Measurements from ENCODE around the gene KLF13.

The KLF13 gene

DNA sequence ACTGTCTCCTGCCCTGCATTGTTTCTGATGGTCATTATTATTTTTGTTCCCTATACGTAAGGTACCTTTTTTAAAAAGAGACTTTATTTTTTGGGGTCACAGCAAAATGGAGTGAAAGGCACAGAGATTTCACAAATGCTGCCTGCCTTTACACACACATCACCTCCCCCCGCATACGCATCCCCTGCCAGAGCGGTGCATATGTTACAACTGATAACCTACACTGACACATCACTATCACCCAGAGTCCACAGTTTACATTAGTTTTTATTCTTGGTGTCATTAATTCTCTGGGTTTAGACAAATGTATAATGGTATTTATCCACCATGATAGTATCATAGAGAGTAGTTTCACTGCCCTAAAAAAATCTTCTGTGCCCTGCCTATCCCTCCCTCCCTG lies 43.6 kb upstream of the KLF13 start:
- no peak overlapping the region for H3K27ac ChIP-seq
- no peak overlapping the region for H3K4me2 ChIP-seq
- TF ChIP-seq Cebpa-rat (IDR thresholded peaks at IDR 0.05): no peak
- H3K36me3 ChIP-seq: no peaks in the 10 kb centered on the region
- H4K20me1 ChIP-seq: no peaks in the 10 kb centered on the region
- peaks cover 8 to 18% (median 13%) of the 10 kb centered on the region in 11 experiments for H3K9me3 ChIP-seq (replicated peaks in 1 of 11)
- peaks cover 14 to 27% (median 23%) of the 10 kb centered on the region in 10 experiments for H3K4me1 ChIP-seq
- H3K27me3 ChIP-seq: no peaks in the 10 kb centered on the region
- no peak overlapping the region for H3K9ac ChIP-seq
- H3K4me3 ChIP-seq: no peak overlapping the region

DNA sequence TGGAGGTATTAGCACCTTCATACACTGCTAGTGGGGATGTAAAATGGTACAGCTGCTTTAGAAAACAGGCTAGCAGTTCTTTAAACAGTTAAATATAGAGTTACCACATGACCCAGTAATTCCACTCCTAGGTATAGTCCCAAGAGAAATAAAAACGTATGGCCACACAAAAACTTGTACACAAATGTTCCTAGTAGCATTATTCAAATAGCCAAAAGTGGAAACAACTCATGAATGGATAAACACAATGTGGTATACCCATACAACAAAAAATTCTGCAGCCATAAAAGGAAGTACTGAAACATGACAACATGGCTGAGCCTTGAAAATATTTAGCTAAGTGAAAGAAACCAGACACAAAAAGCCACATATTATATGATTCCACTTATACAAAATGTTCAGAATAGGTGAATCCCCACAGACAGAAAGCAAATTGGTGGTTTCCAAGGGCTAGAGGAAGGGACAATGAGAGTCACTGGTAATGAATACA lies 40.8 kb upstream of the KLF13 start:
- TF ChIP-seq Cebpa-rat (IDR thresholded peaks at IDR 0.05): no peak
- H3K4me3 ChIP-seq: no peak overlapping the region
- no peaks in the 10 kb centered on the region for H4K20me1 ChIP-seq
- no peaks in the 10 kb centered on the region for H3K27me3 ChIP-seq
- no peaks in the 10 kb centered on the region for H3K36me3 ChIP-seq
- peaks cover 0 to 6% (median under 1%) of the 10 kb centered on the region in 10 experiments; a peak in 6 of 20 replicates for H3K4me1 ChIP-seq
- no peak overlapping the region for H3K4me2 ChIP-seq
- peaks cover 14 to 27% (median 20%) of the 10 kb centered on the region in 11 experiments for H3K9me3 ChIP-seq (replicated peaks in 1 of 11)
- H3K9ac ChIP-seq: no peak overlapping the region
- no peak overlapping the region for H3K27ac ChIP-seq

DNA sequence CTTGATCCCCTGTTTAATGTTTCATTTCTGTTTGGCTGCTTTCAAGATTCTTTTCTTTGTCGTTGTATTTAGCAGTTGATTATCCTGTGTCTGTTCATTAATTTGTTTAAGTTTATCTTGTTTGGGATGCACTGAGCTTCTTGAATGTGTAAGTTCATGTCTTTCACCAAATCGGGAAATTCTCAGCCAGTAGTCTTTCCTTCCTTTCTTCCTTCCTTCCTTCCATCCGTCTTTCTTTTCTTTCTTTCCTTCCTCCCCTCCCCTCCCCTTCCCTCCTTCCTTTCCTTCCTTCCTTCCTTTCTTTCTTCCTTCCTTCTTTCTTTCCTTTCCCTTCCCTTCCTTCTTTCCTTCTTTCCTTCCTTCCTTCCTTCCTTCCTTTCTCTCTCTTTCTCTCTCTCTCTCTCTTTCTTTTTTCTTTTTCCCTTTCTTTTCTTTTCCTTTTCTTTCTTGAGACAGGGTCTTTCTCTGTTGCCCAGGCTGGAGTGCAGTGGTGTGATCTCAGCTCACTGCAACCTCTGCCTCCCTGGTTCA lies 35.5 kb upstream of the KLF13 start:
- TF ChIP-seq Cebpa-rat (IDR thresholded peaks at IDR 0.05): no peak
- Histone ChIP-seq H4K20me1 (no peaks in the 10 kb centered on the region), H3K9me3 (replicated peaks in 1 of 11) (peaks cover 15 to 30% (median 20%) of the 10 kb centered on the region in 11 experiments), H3K4me3 (no peak overlapping the region), H3K36me3 (no peaks in the 10 kb centered on the region), H3K27ac (no peak overlapping the region), H3K9ac (no peak overlapping the region), H3K27me3 (no peaks in the 10 kb centered on the region), H3K4me1 (no peaks in the 10 kb centered on the region), H3K4me2 (no peak overlapping the region)

GRCh38 chr15:31292391-31293015 lies 34.1 kb upstream of the KLF13 start:
- H3K4me1 ChIP-seq: peaks cover 0 to 11% (median 9%) of the 10 kb centered on the region in 10 experiments; a peak in 12 of 20 replicates
- no peak overlapping the region for H3K4me3 ChIP-seq
- H3K4me2 ChIP-seq: no peak overlapping the region
- no peak for TF ChIP-seq Cebpa-rat (IDR thresholded peaks at IDR 0.05)
- no peaks in the 10 kb centered on the region for H3K27me3 ChIP-seq
- H3K9ac ChIP-seq: no peak overlapping the region
- no peaks in the 10 kb centered on the region for H3K36me3 ChIP-seq
- no peak overlapping the region for H3K27ac ChIP-seq
- no peaks in the 10 kb centered on the region for H4K20me1 ChIP-seq
- H3K9me3 ChIP-seq (replicated peaks in 1 of 11): peaks cover 12 to 26% (median 17%) of the 10 kb centered on the region in 11 experiments

- Histone ChIP-seq H3K9ac (no peak overlapping the region), H3K9me3 (replicated peaks in 1 of 11) (peaks cover under 1 to 15% (median 7%) of the 10 kb centered on the region in 11 experiments; a peak in 13 of 22 replicates), H3K36me3 (no peaks in the 10 kb centered on the region), H3K4me3 (no peak overlapping the region), H3K27me3 (no peaks in the 10 kb centered on the region), H3K27ac (no peak overlapping the region), H3K4me1 (peaks cover 0 to 22% (median 17%) of the 10 kb centered on the region in 10 experiments; a peak in 18 of 20 replicates), H4K20me1 (no peaks in the 10 kb centered on the region), H3K4me2 (no peak overlapping the region)
- no peak for TF ChIP-seq Cebpa-rat (IDR thresholded peaks at IDR 0.05)
Measured at GRCh38 chr15:31293655-31294054, 33.0 kb upstream of the KLF13 start.

- no peak for TF ChIP-seq Cebpa-rat (IDR thresholded peaks at IDR 0.05)
- Histone ChIP-seq H3K27me3 (no peaks in the 10 kb centered on the region), H3K27ac (no peak overlapping the region), H3K4me1 (peaks cover 0 to 26% (median 21%) of the 10 kb centered on the region in 10 experiments; a peak in 18 of 20 replicates), H3K4me3 (no peak overlapping the region), H3K36me3 (no peaks in the 10 kb centered on the region), H3K4me2 (no peak overlapping the region), H4K20me1 (no peaks in the 10 kb centered on the region), H3K9me3 (replicated peaks in 1 of 11) (peaks cover 0 to 14% (median 5%) of the 10 kb centered on the region in 11 experiments; a peak in 8 of 22 replicates), H3K9ac (no peak overlapping the region)
Measured at GRCh38 chr15:31294067-31294466, 32.6 kb upstream of the KLF13 start.

DNA sequence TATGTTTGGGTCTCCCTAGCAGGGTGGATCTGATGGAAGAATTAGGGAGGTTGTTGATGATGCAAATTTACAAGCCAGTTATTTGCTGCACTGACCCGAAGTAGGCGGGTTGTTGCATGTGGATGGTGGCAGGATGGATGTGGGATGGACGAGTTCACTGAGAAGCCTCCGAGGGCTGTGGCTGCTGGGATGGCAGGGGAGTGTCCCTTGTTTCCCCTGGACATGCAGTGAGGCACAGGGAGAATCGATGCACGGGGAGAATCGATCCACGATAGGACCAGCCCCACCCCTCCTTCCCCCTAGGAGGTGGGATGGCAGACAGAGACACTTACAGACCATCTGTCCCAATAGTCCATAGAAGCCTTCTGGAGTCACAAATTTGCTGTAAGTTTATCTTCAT lies 31.0 kb upstream of the KLF13 start:
- H3K9ac ChIP-seq: no peak overlapping the region
- H4K20me1 ChIP-seq: no peaks in the 10 kb centered on the region
- H3K9me3 ChIP-seq (replicated peaks in 1 of 11): peaks cover 0 to 11% (median 0%) of the 10 kb centered on the region in 11 experiments; a peak in 3 of 22 replicates
- TF ChIP-seq Cebpa-rat (IDR thresholded peaks at IDR 0.05): no peak
- H3K4me3 ChIP-seq: no peak overlapping the region
- no peak overlapping the region for H3K4me2 ChIP-seq
- H3K4me1 ChIP-seq: peaks cover 11 to 42% (median 37%) of the 10 kb centered on the region in 10 experiments
- no peaks in the 10 kb centered on the region for H3K27me3 ChIP-seq
- no peak overlapping the region for H3K27ac ChIP-seq
- H3K36me3 ChIP-seq: no peaks in the 10 kb centered on the region

GRCh38 chr15:31296219-31296645 lies 30.4 kb upstream of the KLF13 start:
- no peak for TF ChIP-seq Cebpa-rat (IDR thresholded peaks at IDR 0.05)
- Histone ChIP-seq H3K9me3 (replicated peaks in 1 of 11) (peaks cover 0 to 11% (median 0%) of the 10 kb centered on the region in 11 experiments; a peak in 3 of 22 replicates), H3K4me2 (0 out of 22 replicates have a peak overlapping the region, but pooled peaks of 1 of the 11 experiments have one; percentile 90), H3K27me3 (no peaks in the 10 kb centered on the region), H4K20me1 (no peaks in the 10 kb centered on the region), H3K4me3 (no peak overlapping the region), H3K36me3 (no peaks in the 10 kb centered on the region), H3K9ac (no peak overlapping the region), H3K27ac (no peak overlapping the region), H3K4me1 (peaks cover 17 to 48% (median 43%) of the 10 kb centered on the region in 10 experiments)

DNA sequence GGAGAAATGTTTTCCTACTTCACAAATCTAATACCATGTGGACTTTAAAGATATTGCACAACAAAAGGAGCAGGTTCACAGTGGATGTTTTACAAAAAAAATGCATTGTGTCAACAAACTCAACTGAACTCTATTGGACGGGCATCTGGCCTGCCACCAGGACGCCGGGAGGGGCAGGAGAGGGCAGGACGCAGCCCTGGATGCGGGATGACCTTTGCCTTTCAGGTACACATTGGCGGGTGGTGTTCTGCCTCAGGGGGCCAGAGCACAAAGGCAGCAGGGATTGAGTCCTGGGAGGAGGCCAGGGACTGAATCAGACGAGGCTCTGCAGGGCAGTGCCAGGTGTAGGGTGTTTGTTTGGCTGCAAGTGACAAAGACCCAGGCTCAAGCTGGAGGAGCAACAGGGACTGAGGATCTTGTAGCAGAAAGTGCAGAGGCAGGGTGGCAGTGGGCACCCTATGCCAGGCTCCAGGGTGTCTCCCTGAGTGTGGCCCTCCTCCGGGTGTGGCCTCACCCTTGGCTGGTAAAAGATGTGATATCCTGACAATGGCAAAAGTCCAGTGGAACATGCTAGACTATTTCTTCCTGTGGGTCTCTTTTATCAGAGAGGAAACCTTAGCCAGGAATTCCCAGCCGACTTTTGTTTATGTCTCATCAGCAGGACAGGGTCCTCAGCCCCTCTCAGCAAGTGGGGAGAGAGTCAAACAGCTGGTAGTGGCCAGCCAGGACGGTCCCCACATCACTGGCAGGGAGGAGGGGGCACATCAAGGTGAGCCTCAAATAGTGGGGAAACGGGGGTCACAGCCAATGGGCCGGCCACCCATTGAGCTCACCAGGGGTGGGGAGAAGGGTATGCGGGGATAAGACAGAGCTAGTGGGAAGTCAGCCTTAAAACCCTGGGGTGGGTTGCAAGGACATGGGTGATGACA lies 29.7 kb upstream of the KLF13 start:
- TF ChIP-seq Cebpa-rat (IDR thresholded peaks at IDR 0.05): 0 out of 22 replicates have a peak, but pooled peaks of 1 of the 11 experiments have one; percentile 13
- peak overlapping the region in 7 of 11 experiments; percentile 7 to 96 (median 86); a peak in 8 of 22 replicates for H3K4me2 ChIP-seq
- no peaks in the 10 kb centered on the region for H3K27me3 ChIP-seq
- peaks cover 24 to 55% (median 50%) of the 10 kb centered on the region in 10 experiments for H3K4me1 ChIP-seq
- no peak overlapping the region for H3K4me3 ChIP-seq
- H3K9me3 ChIP-seq (replicated peaks in 1 of 11): peaks cover 0 to 11% (median 0%) of the 10 kb centered on the region in 11 experiments; a peak in 3 of 22 replicates
- peak overlapping the region in 3 of 11 experiments; percentile 19 to 43 (median 20); a peak in 4 of 22 replicates for H3K27ac ChIP-seq
- no peak overlapping the region for H3K9ac ChIP-seq
- no peaks in the 10 kb centered on the region for H4K20me1 ChIP-seq
- no peaks in the 10 kb centered on the region for H3K36me3 ChIP-seq

Data from BLaER1 treated with 17β-estradiol and CSF1 and Interleukin-3, amounts not matched to agents 10 nM and 100 nM (cell line).